Body of pancreas (tissue), 4 donors: ENCODE data around the gene RDH13.
"Not testable (repeated sequence)": the region's sequence is repeated elsewhere in the genome, so short reads cannot be mapped to it uniquely, and the experiment has no call there.

Experiments used
- POLR2A ChIP-seq, 3 donors: fragments of 450-650 bp; IDR thresholded peaks; one replicate each; pipeline ENCODE4 v1.6.1; 2016; ENCODE audit warnings: antibody characterized with exemption in 3 of 3, mild to moderate bottlenecking in 2 of 3
- TF ChIP-seq, protein P1 (sequence below), 7 experiments: fragments of 450-650 bp in 4 of 7; fragments of 200-600 bp in 3 of 7; sonication (generic) in 3 of 7; IDR thresholded peaks; one replicate each; pipeline ENCODE4 v1.5.1; 2016 to 2019; ENCODE audit warnings: antibody characterized with exemption in 7 of 7

DNA sequence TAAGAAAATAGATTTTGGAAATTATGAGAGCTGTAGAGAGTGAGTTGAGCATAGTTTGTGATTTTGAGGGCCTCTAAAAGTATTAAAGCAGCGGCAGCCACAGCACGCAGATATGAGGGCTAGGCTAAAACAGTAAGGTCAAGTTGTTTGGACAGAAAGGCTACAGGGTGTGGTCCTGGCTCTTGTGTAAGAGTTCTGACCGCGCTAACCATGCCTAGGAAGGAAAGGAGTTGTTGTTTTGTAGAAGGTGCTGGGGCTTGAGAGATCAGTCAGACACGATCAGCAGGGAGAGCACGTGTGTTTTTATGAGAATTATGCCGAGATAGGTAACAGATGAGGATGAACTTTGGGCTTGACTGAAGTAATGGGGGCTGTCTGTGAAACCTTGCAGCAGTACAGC lies 54.2 kb downstream of the RDH13 start:
- TF ChIP-seq, protein P1, sequence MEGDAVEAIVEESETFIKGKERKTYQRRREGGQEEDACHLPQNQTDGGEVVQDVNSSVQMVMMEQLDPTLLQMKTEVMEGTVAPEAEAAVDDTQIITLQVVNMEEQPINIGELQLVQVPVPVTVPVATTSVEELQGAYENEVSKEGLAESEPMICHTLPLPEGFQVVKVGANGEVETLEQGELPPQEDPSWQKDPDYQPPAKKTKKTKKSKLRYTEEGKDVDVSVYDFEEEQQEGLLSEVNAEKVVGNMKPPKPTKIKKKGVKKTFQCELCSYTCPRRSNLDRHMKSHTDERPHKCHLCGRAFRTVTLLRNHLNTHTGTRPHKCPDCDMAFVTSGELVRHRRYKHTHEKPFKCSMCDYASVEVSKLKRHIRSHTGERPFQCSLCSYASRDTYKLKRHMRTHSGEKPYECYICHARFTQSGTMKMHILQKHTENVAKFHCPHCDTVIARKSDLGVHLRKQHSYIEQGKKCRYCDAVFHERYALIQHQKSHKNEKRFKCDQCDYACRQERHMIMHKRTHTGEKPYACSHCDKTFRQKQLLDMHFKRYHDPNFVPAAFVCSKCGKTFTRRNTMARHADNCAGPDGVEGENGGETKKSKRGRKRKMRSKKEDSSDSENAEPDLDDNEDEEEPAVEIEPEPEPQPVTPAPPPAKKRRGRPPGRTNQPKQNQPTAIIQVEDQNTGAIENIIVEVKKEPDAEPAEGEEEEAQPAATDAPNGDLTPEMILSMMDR (IDR thresholded peaks at IDR 0.05): not testable (repeated sequence)
- TF ChIP-seq POLR2A (IDR thresholded peaks at IDR 0.05): not testable (repeated sequence)
